Common myeloid progenitor, CD34-positive (primary cell): ENCODE data around the gene FNDC1.

Experiments
- CTCF ChIA-PET: fragments of 350-600 bp; sonication (Branson Sonifier 250); formaldehyde crosslinking; loops from one replicate; lab custom pipeline; 2021; ENCODE audit warnings: antibody characterized with exemption; lab: Charles Lee
- POLR2A ChIA-PET: fragments of 350-600 bp; sonication (Branson Sonifier 250); formaldehyde crosslinking; loops from one replicate; lab custom pipeline; 2021; ENCODE audit warnings: antibody characterized with exemption; lab: Charles Lee
- DNase-seq, 3 donors: peaks; one replicate each; pipeline versions ENCODE4 v3.0.0 to v3.0.0-alpha.2; 2013
- H3K27ac ChIP-seq, 2 experiments: 1 replicate in 1 of 2; 2 replicates in 1 of 2; pipeline ENCODE4 v1.7.0; 2013; ENCODE audit warnings: inconsistent platforms in 2 of 2, low read length in 2 of 2, mild to moderate bottlenecking in 2 of 2, low read depth in 1 of 2, moderate library complexity in 1 of 2; ENCODE audit not compliant: severe bottlenecking in 2 of 2, insufficient read depth in 1 of 2, poor library complexity in 1 of 2
- H3K27me3 ChIP-seq, 5 experiments: replicated peaks in 2 of 5; 1 replicate in 3 of 5; 2 replicates in 2 of 5; pipeline versions ENCODE4 v1.6.1 to v1.7.0; 2013; ENCODE audit warnings: low read length in 4 of 5, mild to moderate bottlenecking in 2 of 5, moderate library complexity in 2 of 5, inconsistent platforms in 1 of 5; ENCODE audit not compliant: insufficient read depth in 5 of 5, control insufficient read depth in 4 of 5
- H3K36me3 ChIP-seq, 4 experiments: 1 replicate in 2 of 4; 2 replicates in 2 of 4; pipeline versions ENCODE4 v1.6.1 to v1.7.0; 2013; ENCODE audit warnings: low read length in 3 of 4, control low read depth in 1 of 4, mild to moderate bottlenecking in 1 of 4; ENCODE audit not compliant: control insufficient read depth in 4 of 4, insufficient read depth in 4 of 4
- H3K4me1 ChIP-seq, 4 experiments: 1 replicate in 3 of 4; 2 replicates in 1 of 4; pipeline versions ENCODE4 v1.6.1 to v1.7.1; 2013; ENCODE audit warnings: low read length in 3 of 4, mild to moderate bottlenecking in 3 of 4, control low read depth in 1 of 4, inconsistent platforms in 1 of 4, moderate library complexity in 1 of 4; ENCODE audit not compliant: control insufficient read depth in 4 of 4, insufficient read depth in 4 of 4; ENCODE audit errors: control extremely low read depth in 1 of 4
- H3K4me3 ChIP-seq, 7 experiments: 1 replicate in 4 of 7; 2 replicates in 3 of 7; pipeline versions ENCODE4 v1.5.1 to v1.7.0; 2013; ENCODE audit warnings: mild to moderate bottlenecking in 7 of 7, low read length in 6 of 7, moderate library complexity in 6 of 7, inconsistent platforms in 2 of 7, low read depth in 2 of 7, control low read depth in 1 of 7; ENCODE audit not compliant: insufficient read depth in 4 of 7, control insufficient read depth in 1 of 7; ENCODE audit errors: extremely low read depth in 1 of 7
- H3K9me3 ChIP-seq, 5 experiments: 1 replicate in 4 of 5; 2 replicates in 1 of 5; pipeline versions ENCODE4 v1.6.1 to v1.7.1; 2013; ENCODE audit warnings: low read length in 4 of 5, mild to moderate bottlenecking in 2 of 5, inconsistent platforms in 1 of 5, low read depth in 1 of 5, moderate library complexity in 1 of 5; ENCODE audit not compliant: control insufficient read depth in 4 of 5, insufficient read depth in 2 of 5; ENCODE audit errors: control extremely low read depth in 1 of 5
- WGBS: methylation state at CpG from one replicate; pipeline ENCODE4 v1.1.5; 2013; ENCODE audit not compliant: insufficient coverage; 5-methylcytosine and 5-hydroxymethylcytosine counted together

Gene FNDC1

DNA sequence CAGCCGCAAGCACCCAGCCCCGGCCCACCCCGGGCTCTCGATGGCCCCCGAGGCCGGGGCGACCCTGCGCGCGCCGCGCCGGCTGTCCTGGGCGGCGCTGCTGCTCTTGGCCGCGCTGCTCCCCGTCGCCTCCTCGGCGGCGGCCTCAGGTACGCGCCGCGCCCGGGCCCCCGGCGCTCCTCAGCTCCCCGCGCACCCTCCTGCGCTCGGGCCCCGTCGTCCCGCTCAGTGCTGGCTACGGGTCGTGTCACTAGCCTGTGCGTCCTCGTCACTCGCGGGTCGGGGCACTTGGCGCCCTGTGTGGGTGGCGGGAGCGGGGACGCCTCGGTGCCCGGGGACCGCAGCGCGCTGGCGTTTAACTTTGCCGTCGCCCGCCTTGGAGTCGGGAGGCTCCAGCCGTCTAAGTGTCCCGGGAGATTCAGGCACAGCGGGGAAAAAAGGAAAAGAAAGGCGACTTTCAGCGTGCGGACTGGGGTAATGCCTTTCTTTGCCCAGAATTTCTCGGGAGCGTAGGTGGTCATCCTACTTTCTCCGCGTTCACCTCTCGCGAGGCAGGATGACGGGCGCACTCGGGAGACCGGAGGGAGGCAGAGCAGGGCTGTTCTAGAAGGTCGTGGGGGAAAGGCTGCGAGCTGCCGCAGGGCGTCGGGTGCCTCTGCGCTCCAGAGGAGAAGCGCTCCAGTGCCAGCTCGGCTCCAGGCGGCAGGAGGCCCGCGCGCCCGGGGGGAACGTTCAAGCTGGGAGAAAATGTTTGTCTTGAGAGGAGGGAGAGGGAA is 545 bp downstream of the FNDC1 start:
- H3K4me3 ChIP-seq = peak overlapping the region; percentile 0 to 74 (median 43)
- peak; percentile 26 to 55 (median 49) for DNase-seq
- no peak overlapping the region for H3K27ac ChIP-seq
- no peaks in the 10 kb centered on the region for H3K9me3 ChIP-seq
- no peaks in the 10 kb centered on the region for H3K36me3 ChIP-seq
- peaks cover 0 to 21% (median 15%) of the 10 kb centered on the region in 4 experiments for H3K4me1 ChIP-seq
- H3K27me3 ChIP-seq = peaks cover 22 to 89% (median 37%) of the 10 kb centered on the region in 5 experiments
- WGBS = 1% methylated on average over 86 of the region's 87 CpGs
- ChIA-PET CTCF (interaction anchor here (0.9 kb wide), 1 partner anchor 13 kb away, joined by 3 read pairs; no protein-coding TSS in a partner anchor), POLR2A (no interaction called here)

DNA sequence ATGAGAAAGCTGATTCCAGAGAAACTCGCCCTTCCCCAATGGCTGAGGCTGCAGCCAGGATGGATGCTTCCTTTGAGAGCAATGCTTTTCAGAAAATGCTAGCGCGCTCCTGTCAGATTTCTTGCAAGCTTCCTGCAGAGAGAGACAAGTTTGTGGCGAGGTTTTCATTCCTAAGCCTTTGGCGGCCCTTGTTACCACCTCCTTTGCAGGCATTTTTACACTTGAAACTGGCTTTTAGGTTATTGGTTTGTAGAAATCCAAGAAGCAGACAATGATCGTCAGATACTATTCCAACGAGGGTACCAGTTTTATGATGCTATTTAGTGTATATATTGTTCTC is 1.1 kb downstream of the FNDC1 start:
- Histone ChIP-seq H3K9me3 (no peaks in the 10 kb centered on the region), H3K27ac (no peak overlapping the region), H3K27me3 (peaks cover 22 to 88% (median 38%) of the 10 kb centered on the region in 5 experiments), H3K36me3 (no peaks in the 10 kb centered on the region), H3K4me3 (peak overlapping the region in 5 of 7 experiments; percentile 0 to 74 (median 61)), H3K4me1 (peaks cover 0 to 21% (median 15%) of the 10 kb centered on the region in 4 experiments)
- peak in 1 of 3 donors; percentile 18 for DNase-seq
- WGBS = 9% methylated on average over 7 of the region's 7 CpGs
- ChIA-PET CTCF (interaction anchor here (0.9 to 2.0 kb wide), 2 partner anchors 8 to 12 kb away, joined by 3 to 8 read pairs; no protein-coding TSS in a partner anchor), POLR2A (no interaction called here)

DNA sequence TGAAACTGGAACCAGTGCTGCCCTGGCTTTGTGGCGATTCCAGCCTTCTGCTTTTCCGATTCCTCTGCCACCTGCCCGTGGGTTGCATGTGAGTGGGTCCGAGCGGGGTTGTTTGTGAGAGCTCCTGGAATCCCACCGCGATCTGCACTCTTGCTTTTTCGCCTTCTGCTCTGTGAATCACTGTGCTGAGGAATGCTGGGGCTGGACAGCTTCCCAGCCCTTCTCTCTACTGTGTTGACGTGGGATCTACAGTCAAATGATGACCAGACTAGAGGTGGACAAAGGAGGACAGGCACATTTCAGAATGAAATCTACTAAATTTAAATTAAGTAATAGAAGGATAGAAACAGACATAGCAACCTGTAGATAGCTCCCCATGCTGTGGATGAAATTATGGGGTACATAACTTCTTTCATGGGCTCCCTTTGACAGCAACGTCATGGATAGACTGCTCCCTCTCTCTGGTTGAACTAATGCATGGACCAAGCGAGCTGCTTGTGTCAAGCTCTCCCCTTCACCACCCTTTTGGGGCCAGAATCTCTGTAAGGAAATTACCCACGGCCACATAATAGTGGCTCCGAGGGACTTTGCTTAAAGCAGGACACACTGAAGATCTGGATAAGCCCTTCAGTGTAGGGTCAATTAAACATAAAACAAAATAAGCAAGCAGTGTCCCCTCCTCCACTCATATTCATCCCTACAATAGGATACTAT is 2.0 kb downstream of the FNDC1 start:
- DNase-seq = no peak
- H3K4me3 ChIP-seq = no peak overlapping the region
- CTCF ChIA-PET = interaction anchor here (0.7 to 2.0 kb wide), 3 partner anchors 9 to 485 kb away, joined by 3 to 8 read pairs (median 3); no protein-coding TSS in a partner anchor

GRCh38 chr6:159172091-159172491 is 2.9 kb downstream of the FNDC1 start:
- DNase-seq = no peak
- H3K4me1 ChIP-seq = peaks cover 0 to 21% (median 15%) of the 10 kb centered on the region in 4 experiments
- no peak overlapping the region for H3K27ac ChIP-seq
- ChIA-PET POLR2A (no interaction called here), CTCF (interaction anchor here (2.0 kb wide), 1 partner anchor 10 kb away, joined by 8 read pairs; no protein-coding TSS in a partner anchor)
- WGBS = no CpG with 5 or more reads among the region's 1 CpG
- H3K27me3 ChIP-seq = peaks cover 24 to 78% (median 39%) of the 10 kb centered on the region in 5 experiments
- no peaks in the 10 kb centered on the region for H3K9me3 ChIP-seq
- H3K4me3 ChIP-seq = no peak overlapping the region
- H3K36me3 ChIP-seq = no peaks in the 10 kb centered on the region

More for the DNA sequence above, 2.0 kb downstream of the FNDC1 start:
- Histone ChIP-seq H3K4me1 (peaks cover 0 to 21% (median 15%) of the 10 kb centered on the region in 4 experiments), H3K9me3 (no peaks in the 10 kb centered on the region), H3K27ac (no peak overlapping the region), H3K27me3 (peaks cover 22 to 87% (median 39%) of the 10 kb centered on the region in 5 experiments), H3K36me3 (no peaks in the 10 kb centered on the region)
- WGBS = 59% methylated on average over 11 of the region's 13 CpGs
- POLR2A ChIA-PET = no interaction called here

DNA sequence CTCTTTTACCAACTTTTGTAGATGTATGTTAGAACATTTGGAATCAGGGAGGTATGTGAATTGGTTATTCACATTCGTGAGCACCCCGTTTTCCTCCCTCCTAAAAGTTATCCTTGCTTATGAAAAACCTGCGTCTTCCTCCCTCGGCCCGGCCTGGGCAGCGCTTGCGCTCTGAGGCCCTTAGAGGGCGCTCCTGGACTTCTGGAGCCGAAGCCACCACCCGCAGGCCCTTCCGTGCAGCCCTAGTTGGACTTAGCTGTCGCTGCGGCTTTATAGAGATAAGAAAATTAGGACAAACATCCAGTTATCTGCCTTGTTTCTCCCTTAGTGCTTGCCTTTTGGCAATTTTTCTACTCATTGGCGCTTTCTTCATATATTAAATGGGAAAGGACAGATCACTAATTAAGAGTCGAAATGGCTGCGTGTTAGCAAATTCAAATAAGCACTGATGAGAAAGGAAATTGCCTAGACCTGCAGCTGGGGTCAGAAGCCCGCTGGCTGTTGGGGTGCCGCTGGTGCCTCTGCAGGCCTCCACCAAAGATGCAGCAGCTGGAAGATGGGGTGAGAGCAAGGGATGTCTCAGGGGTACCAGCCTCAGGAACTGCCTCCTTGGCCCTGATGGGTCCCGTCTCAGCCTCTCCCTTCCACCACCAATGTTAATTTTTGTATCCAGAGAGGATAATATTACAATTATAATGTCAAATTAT is 5.2 kb downstream of the FNDC1 start:
- CTCF ChIA-PET = interaction anchor here (0.8 to 3.3 kb wide), 10 partner anchors 11 to 608 kb away, joined by 3 to 16 read pairs (median 3); no protein-coding TSS in a partner anchor

DNA sequence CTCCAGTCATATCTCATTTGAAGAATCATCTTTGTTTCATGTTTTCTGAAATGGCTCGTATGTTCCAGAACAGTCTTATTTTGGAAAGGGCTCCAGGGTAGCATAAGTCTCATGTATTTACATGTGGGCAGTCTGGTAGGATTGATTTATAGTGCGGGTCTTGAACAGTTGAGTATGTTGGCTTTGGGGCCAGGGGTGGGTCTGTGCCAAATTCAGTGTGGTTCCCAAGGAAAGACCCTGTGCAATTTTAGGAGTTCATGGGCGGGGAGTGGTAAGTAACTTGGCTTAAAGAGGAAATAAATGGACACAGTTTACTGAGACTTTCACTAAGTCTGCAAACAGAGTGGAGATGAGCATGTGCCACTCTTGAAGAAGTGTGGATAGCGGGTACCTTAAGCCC is 7.7 kb downstream of the FNDC1 start:
- Histone ChIP-seq H3K9me3 (no peaks in the 10 kb centered on the region), H3K27ac (no peak overlapping the region), H3K27me3 (peaks cover 6 to 33% (median 19%) of the 10 kb centered on the region in 5 experiments), H3K36me3 (no peaks in the 10 kb centered on the region), H3K4me1 (peaks cover 0 to 4% (median 0%) of the 10 kb centered on the region in 4 experiments), H3K4me3 (no peak overlapping the region)
- ChIA-PET POLR2A (interaction anchor here (0.5 kb wide), 1 partner anchor 117 kb away, joined by 3 read pairs; no protein-coding TSS in a partner anchor), CTCF (no interaction called here)
- no peak for DNase-seq
- 100% methylated on average over 4 of the region's 4 CpGs for WGBS

More for the DNA sequence above, 5.2 kb downstream of the FNDC1 start:
- DNase-seq = peak; percentile 73 to 82 (median 81)
- peaks cover 19 to 58% (median 29%) of the 10 kb centered on the region in 5 experiments for H3K27me3 ChIP-seq
- POLR2A ChIA-PET = no interaction called here
- no peaks in the 10 kb centered on the region for H3K36me3 ChIP-seq
- WGBS = 5% methylated on average over 13 of the region's 19 CpGs
- H3K4me3 ChIP-seq = peak overlapping the region in 3 of 7 experiments; percentile 16 to 56 (median 56)
- H3K9me3 ChIP-seq = no peaks in the 10 kb centered on the region
- peaks cover 0 to 15% (median 8%) of the 10 kb centered on the region in 4 experiments for H3K4me1 ChIP-seq
- no peak overlapping the region for H3K27ac ChIP-seq
